ENCODE measurements around the gene SIX3. TPM values are rescaled to one million over a fixed set of nuclear protein-coding genes. Genes with fewer than 3 reads are reported as not detected.

The SIX3 gene
- total RNA-seq, 1 experiment from 2014 or later, result not detected

DNA sequence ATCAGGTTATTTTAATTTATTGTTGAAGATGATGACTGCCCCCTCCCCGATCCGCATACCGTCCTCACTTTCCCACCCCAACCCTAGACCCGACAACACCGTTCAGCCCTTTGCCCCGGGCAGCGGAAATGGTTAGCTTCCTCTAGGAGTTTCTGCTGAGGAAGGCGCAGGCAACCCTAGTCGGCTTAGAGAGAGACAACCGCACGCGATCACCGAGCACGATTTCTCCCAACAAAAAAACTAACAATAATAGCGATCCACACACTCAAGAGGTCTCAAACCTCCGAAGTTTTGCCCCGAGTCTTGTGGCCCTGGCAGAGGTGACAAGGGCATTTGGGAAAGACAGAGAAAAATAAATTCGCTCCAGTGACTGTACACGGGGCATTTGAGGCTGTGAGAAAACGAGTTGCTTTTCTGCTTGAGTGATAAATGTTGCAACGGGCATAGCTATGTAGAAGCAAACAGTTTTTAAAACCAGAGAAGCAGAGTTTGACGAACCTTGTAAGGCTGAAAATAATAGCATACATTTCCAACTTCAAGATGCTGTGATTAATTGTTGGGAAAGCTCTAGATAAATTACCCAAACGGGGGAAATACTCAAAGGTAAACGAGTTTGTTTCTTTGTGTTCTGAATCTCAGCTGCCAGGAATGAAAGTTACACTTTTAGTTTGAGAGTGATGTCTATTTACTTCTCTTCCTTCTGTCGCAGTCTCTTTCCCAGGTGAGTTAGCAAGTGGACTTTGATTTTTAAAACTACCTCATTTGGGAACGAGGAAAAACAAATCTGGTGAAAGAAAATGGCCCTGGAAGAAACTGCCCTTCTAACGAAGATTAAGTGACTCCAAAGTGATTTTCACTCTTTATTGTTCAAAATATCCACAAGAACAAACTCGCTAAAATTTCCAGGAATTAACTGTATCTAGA is 11.0 kb upstream of the SIX3 start:
- DNase-seq (ENCODE audit: low read depth), result no peak

- no peak for DNase-seq (ENCODE audit: low read depth)
These were observed 10.2 kb upstream of the SIX3 start for GRCh38 chr2:44931198-44931780.

DNA sequence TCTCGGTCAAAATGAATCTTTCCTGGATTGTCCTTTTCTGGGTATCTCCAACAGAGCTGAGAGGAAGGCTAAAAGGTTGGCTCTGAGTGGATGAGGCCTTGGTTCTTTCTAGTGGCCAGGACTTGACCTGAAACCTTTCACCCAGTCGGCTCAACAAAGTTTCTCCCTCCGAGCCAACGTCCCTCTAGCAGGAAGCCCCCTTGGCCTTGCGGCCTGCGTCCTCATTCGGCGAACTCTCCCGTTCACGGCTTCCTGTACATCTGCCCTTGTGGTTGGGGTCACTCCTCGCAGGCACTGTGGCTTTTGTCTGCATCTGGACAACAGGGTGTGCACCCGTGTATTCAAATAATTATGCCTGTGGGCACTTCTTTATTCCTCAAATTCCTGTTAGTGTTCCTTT is 9.4 kb upstream of the SIX3 start:
- DNase-seq (ENCODE audit: low read depth), result no peak

DNA sequence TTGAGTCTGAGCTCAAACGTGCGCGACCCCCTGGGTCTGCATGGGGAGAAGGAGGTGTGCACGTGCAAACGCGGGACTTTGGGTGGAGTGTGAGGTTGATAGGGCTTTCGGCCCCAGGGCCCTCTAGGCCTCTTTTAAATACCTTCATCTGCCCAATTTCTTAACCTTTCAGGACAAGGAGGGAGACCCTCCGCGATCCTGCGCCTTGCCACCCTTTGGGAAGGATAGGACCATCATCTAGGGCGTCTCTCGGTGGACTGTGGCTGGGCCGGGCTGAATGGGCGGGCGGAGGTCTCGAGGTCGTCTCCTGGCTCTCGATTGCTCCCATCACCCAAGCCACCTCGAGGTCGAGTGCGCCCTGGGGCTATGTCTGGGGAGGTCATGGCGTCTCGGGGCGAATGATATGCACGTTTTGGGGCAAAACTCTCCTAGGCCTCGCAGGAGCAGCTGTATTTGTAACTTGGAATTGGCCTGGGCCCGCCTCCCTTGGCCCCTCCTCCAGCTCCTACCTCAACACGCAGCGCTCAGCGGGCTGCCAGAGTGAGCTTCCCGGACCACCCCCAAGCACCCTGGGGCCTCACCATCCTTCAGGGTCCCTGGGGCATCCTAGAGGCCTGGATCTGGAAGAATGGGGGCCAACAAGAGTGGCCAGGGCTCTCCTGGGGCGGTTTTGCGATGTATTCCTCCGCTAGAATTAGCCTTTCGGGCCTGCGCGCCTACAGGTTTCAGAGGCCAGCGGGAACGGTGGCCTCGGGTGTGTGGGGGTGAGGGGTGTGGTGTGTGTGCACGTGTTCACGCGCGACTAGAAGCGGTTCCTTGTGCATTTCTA is 8.7 kb upstream of the SIX3 start:
- no peak for DNase-seq (ENCODE audit: low read depth)

DNA sequence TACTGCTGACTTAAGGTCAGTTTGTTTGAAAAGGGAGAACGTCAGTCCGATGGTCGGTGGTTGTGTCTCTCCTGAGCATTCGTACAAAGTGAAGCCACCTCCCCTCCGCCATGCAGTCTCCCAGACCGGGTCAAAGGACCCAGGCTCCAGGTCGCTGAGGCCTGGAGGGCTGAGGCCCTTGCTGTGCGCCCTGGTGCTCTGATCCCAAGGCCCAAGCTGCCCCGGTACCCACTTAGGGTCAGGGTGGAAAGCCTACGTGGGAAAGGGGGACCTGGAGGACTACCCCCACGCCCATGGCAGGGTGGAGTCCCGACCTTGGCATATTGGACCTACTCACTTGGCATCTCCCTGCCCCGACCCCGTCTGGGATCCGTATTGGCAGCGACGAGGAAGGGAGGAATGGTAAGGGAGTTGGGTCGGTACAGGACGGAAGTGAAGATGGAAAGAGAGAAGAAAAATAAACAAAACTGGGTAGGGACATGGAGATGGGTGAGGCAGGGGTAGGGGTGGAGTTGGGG is 8.0 kb upstream of the SIX3 start:
- no peak for DNase-seq (ENCODE audit: low read depth)

DNA sequence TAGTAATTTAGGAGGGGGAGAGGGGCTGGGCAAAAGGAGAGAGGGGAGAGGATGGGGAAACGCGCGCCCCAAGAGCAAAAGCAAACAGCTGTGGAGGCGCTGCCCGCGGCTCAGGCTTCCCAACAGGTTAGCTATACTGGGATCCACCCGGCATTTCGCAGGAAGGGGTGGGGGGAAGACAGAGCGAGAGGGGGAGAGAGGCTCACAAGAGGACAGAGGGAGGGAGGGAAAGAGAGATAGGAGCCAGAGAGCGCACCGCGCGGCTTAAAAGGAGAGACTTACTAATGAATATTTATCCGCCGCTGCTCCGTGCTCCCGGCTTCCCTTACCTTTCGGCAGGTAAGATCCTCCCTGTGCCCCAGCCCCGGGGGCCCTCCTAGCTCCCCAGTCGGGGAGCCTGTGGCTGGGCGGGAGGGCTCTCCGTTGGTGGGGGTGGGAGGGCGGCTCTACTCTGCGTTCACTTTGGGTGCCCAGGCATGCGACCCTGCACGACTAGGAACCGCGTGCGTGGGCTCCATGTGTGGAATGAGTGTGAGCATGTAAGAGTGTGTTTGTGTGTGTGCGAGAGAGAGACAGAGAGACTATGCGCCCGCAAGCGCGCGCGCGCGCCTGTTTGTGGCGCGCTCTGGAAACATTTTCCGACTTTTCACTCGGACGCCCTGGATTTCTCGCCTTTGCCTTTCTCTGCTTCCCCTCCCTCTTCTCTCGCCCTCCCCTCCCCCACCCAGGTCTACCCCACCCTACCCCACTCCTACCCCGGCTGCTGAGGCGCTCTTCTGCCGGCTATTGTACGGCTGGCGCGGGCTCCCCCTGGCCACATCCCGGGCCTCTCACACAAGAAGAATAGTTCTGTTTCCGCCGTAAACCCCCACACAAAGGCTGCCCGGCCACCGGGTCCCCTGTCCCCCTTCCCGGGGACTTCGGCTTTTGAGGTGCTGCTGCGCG is 7.2 kb upstream of the SIX3 start:
- DNase-seq (ENCODE audit: low read depth), result no peak

DNA sequence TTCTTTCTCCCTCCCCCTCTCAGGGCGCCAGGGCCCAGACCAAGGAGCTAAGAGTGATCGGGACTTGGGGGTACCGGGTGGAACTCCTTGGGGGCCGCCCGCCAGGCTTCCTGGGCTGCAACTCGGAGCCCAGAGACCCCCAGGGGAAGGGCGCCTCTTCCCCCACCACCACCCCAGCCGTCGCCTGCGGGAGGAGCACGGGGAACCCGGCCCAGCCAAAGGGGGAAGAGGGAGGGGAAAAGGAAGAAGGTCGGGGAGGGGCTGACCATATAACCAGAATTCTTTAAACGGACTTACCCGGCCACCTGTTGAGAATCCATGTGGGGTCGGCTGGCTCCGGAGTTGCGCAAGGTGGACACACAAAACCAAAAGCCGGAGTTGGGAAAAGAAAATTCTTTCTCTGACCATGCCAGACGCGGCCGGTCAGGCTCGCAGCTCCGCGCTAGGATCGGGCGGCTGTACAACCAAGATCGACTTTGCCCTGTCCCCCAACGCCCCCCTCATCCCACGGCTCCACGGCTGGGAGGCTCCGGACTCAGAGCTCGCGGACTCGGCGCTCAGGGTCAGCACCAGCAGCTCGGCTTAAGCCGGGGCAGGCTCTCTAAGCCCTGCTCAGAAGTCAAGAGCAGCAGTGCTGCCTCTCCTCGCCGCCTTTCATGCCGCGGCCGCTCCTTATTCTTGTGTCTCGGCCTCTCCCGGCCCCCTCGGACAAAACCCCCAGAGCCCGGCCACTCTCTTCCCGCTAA is 6.3 kb upstream of the SIX3 start:
- no peak for DNase-seq (ENCODE audit: low read depth)

GRCh38 chr2:44935729-44936098 is 5.8 kb upstream of the SIX3 start:
- no peak for DNase-seq (ENCODE audit: low read depth)

- no peak for DNase-seq (ENCODE audit: low read depth)
These were observed 5.2 kb upstream of the SIX3 start for GRCh38 chr2:44936275-44936674.

DNA sequence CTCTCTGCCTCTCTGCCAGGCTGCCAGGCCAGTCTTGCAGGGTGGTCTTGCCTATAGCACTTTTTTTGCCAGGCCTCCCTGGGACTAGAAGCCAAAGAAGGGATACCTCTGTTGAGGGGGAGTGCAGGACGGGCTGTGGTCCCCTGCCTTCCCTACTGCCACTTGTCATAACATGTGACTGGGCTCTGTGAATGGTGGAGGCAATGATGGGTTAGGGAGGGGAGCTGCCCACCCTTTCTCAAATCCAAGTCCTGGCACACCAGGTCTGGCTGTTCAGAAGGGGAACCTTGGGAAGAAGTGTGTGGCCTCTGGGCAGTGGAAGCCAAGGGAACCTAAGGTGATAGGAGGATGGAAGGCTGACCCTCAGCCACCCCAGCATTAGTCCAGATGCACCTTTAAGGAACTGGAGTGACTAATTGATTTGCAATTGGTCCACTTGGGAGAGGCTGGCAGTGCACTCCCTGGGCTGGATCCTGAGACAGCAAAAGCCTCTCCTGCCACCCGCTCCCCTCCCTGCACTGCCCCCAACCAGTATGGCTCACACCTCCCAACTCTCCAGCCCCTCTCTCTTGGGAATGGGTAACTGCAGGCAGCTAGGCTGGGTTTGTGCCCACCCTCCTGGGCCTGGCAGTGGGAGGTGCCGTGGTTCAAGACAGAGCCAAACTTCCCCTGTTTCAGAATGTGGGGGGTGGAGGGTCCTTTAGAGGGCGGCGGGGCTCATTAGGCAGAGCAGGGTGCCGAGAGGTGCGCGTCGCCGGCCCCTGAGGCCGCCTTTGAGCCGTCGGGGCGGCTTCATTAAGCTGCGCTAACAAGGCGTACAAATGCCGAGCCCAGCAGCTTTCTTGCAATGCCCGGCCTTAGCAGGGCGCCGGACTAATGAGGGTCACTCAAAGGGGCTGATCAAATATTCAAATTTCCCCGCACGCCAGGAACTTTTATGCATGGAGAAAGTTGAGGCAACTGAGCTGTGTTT is 4.5 kb upstream of the SIX3 start:
- DNase-seq (ENCODE audit: low read depth), result no peak

DNA sequence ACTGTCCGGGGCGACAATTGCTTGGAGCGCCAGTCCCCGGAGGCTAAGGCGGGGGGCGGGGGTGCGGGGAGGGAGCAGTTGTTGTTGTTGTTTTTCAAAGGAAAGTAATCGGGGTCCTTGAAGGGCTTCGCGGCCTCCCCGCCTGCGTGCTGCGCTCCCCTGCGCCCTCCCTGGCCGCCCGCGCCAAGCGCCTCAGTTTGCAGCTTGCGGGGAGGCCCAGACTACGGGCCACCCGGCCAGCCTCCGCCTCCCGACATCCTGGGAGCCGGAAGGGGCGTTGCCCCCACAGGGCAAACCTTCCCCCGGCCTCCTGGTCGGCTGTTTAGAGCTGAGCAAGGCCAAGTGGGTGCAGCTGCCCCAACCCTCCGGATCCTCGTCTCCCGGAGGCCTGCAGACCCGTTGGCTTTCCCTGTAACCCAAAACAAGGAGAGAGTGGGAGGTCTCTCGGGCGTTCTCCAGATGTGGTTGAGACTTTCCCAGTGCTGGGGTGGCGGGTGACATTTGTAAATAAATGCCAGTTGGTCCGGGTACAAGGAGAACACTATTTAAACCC is 3.7 kb upstream of the SIX3 start:
- DNase-seq (ENCODE audit: low read depth), result no peak

GRCh38 chr2:44938287-44939105 is 3.0 kb upstream of the SIX3 start:
- no peak for DNase-seq (ENCODE audit: low read depth)

- DNase-seq (ENCODE audit: low read depth), result no peak
These were observed 2.1 kb upstream of the SIX3 start for GRCh38 chr2:44939106-44940048.

DNA sequence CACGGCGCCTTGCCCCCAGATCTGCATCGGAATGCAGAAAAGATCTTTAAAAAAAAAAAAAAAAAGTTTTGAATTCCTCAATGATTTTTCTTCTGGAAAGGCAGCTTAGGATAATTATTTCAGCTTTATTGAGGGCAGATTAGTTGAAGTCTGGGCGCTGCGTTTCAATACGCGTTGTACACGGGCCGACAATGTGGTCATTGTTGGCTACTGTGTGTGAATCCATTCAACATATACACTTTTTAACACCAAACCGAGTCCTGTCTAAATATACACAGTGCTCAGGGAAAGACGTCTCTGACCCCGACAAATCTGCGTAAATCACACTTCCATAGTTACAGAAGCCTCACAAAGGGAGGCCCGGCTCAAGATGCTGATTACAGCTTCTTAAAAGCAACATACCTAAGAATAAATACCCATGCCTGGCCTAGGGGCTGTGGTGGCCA is 1.4 kb upstream of the SIX3 start:
- DNase-seq (ENCODE audit: low read depth), result no peak

- no peak for DNase-seq (ENCODE audit: low read depth)
These were observed 604 bp upstream of the SIX3 start for GRCh38 chr2:44940732-44941464.
